H1 (cell line): ENCODE data around the gene GLRX5. TPM values are rescaled to one million over a fixed set of nuclear protein-coding genes. Genes with fewer than 3 reads are reported as not detected.

Experiments used
- CTCF ChIA-PET: fragments of 300-600 bp; sonication (Branson Sonifier 250); formaldehyde crosslinking; loops from one replicate; lab custom pipeline; 2021; ENCODE audit not compliant: partially characterized antibody; lab: Charles Lee
- POLR2A ChIA-PET: fragments of 300-600 bp; sonication (Branson Sonifier 250); formaldehyde crosslinking; loops from one replicate; lab custom pipeline; 2021; ENCODE audit warnings: inconsistent platforms; ENCODE audit not compliant: partially characterized antibody; lab: Charles Lee
- DNase-seq, 2 experiments: peaks; one replicate each; pipeline versions ENCODE4 v3.0.0 to v3.0.0-alpha.2; 2010 to 2022; ENCODE audit warnings: low spot score in 2 of 2, low read depth in 1 of 2, mixed read lengths in 1 of 2
- FAIRE-seq: peaks from 2 replicates; lab custom pipeline; 2011; peaks lifted over from hg19 to GRCh38; lab: Jason Lieb, UNC
- H2AFZ ChIP-seq: 2 replicates; pipeline ENCODE4 v1.8.1; 2012; ENCODE audit warnings: low read length, inconsistent platforms
- H2AK5ac ChIP-seq: 2 replicates; pipeline ENCODE4 v1.6.1; 2013; ENCODE audit warnings: low read depth, low read length
- H2BK120ac ChIP-seq: replicated peaks from 2 replicates; pipeline ENCODE3; 2013; ENCODE audit warnings: low read depth, low read length, inconsistent platforms
- H2BK12ac ChIP-seq: 2 replicates; pipeline ENCODE4 v1.6.1; 2013; ENCODE audit warnings: low read depth, low read length
- H2BK15ac ChIP-seq: 2 replicates; pipeline ENCODE4 v1.6.1; 2013; ENCODE audit warnings: low read length
- H2BK20ac ChIP-seq: 2 replicates; pipeline ENCODE4 v1.6.1; 2013; ENCODE audit warnings: low read length
- H2BK5ac ChIP-seq: 2 replicates; pipeline ENCODE4 v1.6.1; 2013; ENCODE audit warnings: low read depth, low read length
- H3K14ac ChIP-seq: 2 replicates; pipeline ENCODE4 v1.6.1; 2013; ENCODE audit warnings: inconsistent platforms; ENCODE audit not compliant: insufficient read length
- H3K18ac ChIP-seq: 2 replicates; pipeline ENCODE4 v1.6.1; 2013; ENCODE audit warnings: low read length; ENCODE audit errors: extremely low read depth
- H3K23ac ChIP-seq: 2 replicates; pipeline ENCODE4 v1.6.1; 2013; ENCODE audit warnings: inconsistent platforms; ENCODE audit not compliant: insufficient read length
- H3K23me2 ChIP-seq: 2 replicates; pipeline ENCODE4 v1.6.1; 2013; ENCODE audit warnings: low read depth, low read length
- H3K27ac ChIP-seq: 2 replicates; pipeline ENCODE4 v1.6.1; 2011; ENCODE audit warnings: low read depth, low read length, inconsistent platforms
- H3K27me3 ChIP-seq, 4 experiments: replicated peaks in 1 of 4; 1 replicate in 1 of 4; 2 replicates in 3 of 4; pipeline versions ENCODE4 v1.6.1 to v1.8.1; 2011 to 2013; ENCODE audit warnings: low read length in 3 of 4, mild to moderate bottlenecking in 3 of 4, inconsistent platforms in 2 of 4, mixed read lengths in 2 of 4, moderate library complexity in 1 of 4; ENCODE audit not compliant: control insufficient read depth in 3 of 4, insufficient read depth in 3 of 4; ENCODE audit errors: extremely low read depth in 1 of 4
- H3K36me3 ChIP-seq, 4 experiments: 2 replicates each; pipeline versions ENCODE4 v1.6.1 to v1.8.1; 2011 to 2013; ENCODE audit warnings: mild to moderate bottlenecking in 4 of 4, low read length in 3 of 4, moderate library complexity in 2 of 4, control low read depth in 1 of 4, inconsistent platforms in 1 of 4; ENCODE audit not compliant: insufficient read depth in 4 of 4, control insufficient read depth in 2 of 4
- H3K4ac ChIP-seq: replicated peaks from 2 replicates; pipeline ENCODE3; 2013; ENCODE audit warnings: low read length, low read depth, mixed read lengths, inconsistent platforms; ENCODE audit not compliant: insufficient read length
- H3K4me1 ChIP-seq, 4 experiments: replicated peaks in 1 of 4; 1 replicate in 1 of 4; 2 replicates in 3 of 4; pipeline versions ENCODE4 v1.6.1 to v1.8.1; 2011 to 2013; ENCODE audit warnings: low read length in 3 of 4, inconsistent platforms in 2 of 4, mixed read lengths in 1 of 4; ENCODE audit not compliant: insufficient read depth in 4 of 4, control insufficient read depth in 3 of 4
- H3K4me2 ChIP-seq, 2 experiments: 2 replicates each; pipeline versions ENCODE4 v1.6.1 to v1.8.1; 2011 to 2013; ENCODE audit warnings: low read depth in 2 of 2, low read length in 2 of 2, control low read depth in 1 of 2, inconsistent platforms in 1 of 2, mild to moderate bottlenecking in 1 of 2; ENCODE audit not compliant: insufficient read depth in 1 of 2
- H3K4me3 ChIP-seq, 4 experiments: fragments of 200-600, 300-600 bp in 1 of 4; sonication (generic), shearing (Covaris generic), sonication (Bioruptor Twin) in 1 of 4; 2 replicates each; pipeline versions ENCODE4 v1.5.1 to v1.8.1; 2011 to 2016; ENCODE audit warnings: low read length in 4 of 4, low read depth in 3 of 4, control low read depth in 2 of 4, inconsistent platforms in 2 of 4, mild to moderate bottlenecking in 2 of 4, mixed read lengths in 1 of 4, moderate library complexity in 1 of 4; ENCODE audit not compliant: insufficient read depth in 2 of 4; ENCODE audit errors: extremely low read depth in 1 of 4
- H3K56ac ChIP-seq: replicated peaks from 2 replicates; pipeline ENCODE3; 2013; ENCODE audit warnings: low read depth, mild to moderate bottlenecking, mixed read lengths, low read length, inconsistent platforms; ENCODE audit not compliant: insufficient read length
- H3K79me1 ChIP-seq: 2 replicates; pipeline ENCODE4 v1.6.1; 2013; ENCODE audit warnings: low read depth, low read length, control low read depth
- H3K79me2 ChIP-seq, 2 experiments: 2 replicates each; pipeline versions ENCODE4 v1.6.1 to v1.8.1; 2012 to 2013; ENCODE audit warnings: low read length in 2 of 2, mild to moderate bottlenecking in 2 of 2, inconsistent platforms in 1 of 2; ENCODE audit not compliant: insufficient read depth in 2 of 2, control insufficient read depth in 1 of 2
- H3K9ac ChIP-seq, 4 experiments: replicated peaks in 1 of 4; 1 replicate in 1 of 4; 2 replicates in 3 of 4; pipeline versions ENCODE4 v1.6.1 to v1.8.1; 2011 to 2013; ENCODE audit warnings: low read depth in 3 of 4, low read length in 3 of 4, control low read depth in 2 of 4, mild to moderate bottlenecking in 2 of 4, moderate library complexity in 2 of 4, inconsistent platforms in 1 of 4; ENCODE audit errors: extremely low read depth in 1 of 4
- H3K9me3 ChIP-seq, 2 experiments: 2 replicates each; pipeline versions ENCODE4 v1.6.1 to v1.8.1; 2012 to 2013; ENCODE audit warnings: mild to moderate bottlenecking in 2 of 2, moderate library complexity in 2 of 2, control low read depth in 1 of 2, inconsistent platforms in 1 of 2, low read depth in 1 of 2, low read length in 1 of 2, mixed read lengths in 1 of 2; ENCODE audit not compliant: insufficient read depth in 2 of 2
- H4K20me1 ChIP-seq, 2 experiments: replicated peaks in 1 of 2; 2 replicates each; pipeline versions ENCODE3 to v1.8.1; 2011 to 2013; ENCODE audit warnings: inconsistent platforms in 2 of 2, low read length in 2 of 2, mild to moderate bottlenecking in 1 of 2; ENCODE audit not compliant: insufficient read depth in 2 of 2, control insufficient read depth in 1 of 2
- H4K5ac ChIP-seq: 2 replicates; pipeline ENCODE4 v1.6.1; 2013; ENCODE audit warnings: low read length, low read depth, mixed read lengths, inconsistent platforms; ENCODE audit not compliant: insufficient read length
- H4K8ac ChIP-seq: 2 replicates; pipeline ENCODE4 v1.8.0; 2013; ENCODE audit warnings: mild to moderate bottlenecking, moderate library complexity, low read length, inconsistent platforms; ENCODE audit not compliant: insufficient read depth; ENCODE audit errors: extremely low read depth
- H4K91ac ChIP-seq: replicated peaks from 2 replicates; pipeline ENCODE3; 2013; ENCODE audit warnings: low read length, mixed read lengths, inconsistent platforms; ENCODE audit not compliant: insufficient read length
- CREB1 ChIP-seq: IDR thresholded peaks from 2 replicates; pipeline ENCODE4 v1.6.1; 2012; ENCODE audit warnings: inconsistent platforms
- EGR1 ChIP-seq: IDR thresholded peaks from 2 replicates; pipeline ENCODE4 v1.6.1; 2011; ENCODE audit warnings: low read depth, low read length, borderline replicate concordance
- POLR2AphosphoS5 ChIP-seq: IDR thresholded peaks from 2 replicates; pipeline ENCODE4 v1.6.1; 2011; ENCODE audit warnings: low read depth, low read length
- POU5F1 ChIP-seq: IDR thresholded peaks from 2 replicates; pipeline ENCODE4 v1.6.1; 2011; ENCODE audit warnings: low read depth, mild to moderate bottlenecking, low read length, moderate library complexity
- RBBP5 ChIP-seq: IDR thresholded peaks from 2 replicates; pipeline ENCODE4 v1.7.1; 2012; ENCODE audit warnings: low read depth, mild to moderate bottlenecking, inconsistent platforms, low read length, moderate library complexity, borderline replicate concordance
- SIX5 ChIP-seq: IDR thresholded peaks from 2 replicates; pipeline ENCODE4 v1.6.1; 2011; ENCODE audit warnings: mild to moderate bottlenecking, low read depth, low read length
- YY1 ChIP-seq: IDR thresholded peaks from 2 replicates; pipeline ENCODE4 v1.6.1; 2011; ENCODE audit warnings: low read depth, mild to moderate bottlenecking, low read length
- WGBS, 2 experiments: shearing (Covaris generic) in 1 of 2; methylation state at CpG; one replicate each; pipeline versions ENCODE4 v1.1.6 to v1.1.7; 2013 to 2015; ENCODE audit warnings: low lambda C conversion rate in 2 of 2, mixed read lengths in 2 of 2, inconsistent platforms in 1 of 2, low coverage in 1 of 2, missing lambda C conversion rate in 1 of 2; ENCODE audit not compliant: insufficient replicate concordance in 2 of 2, insufficient coverage in 1 of 2, insufficient read length in 1 of 2; ENCODE audit errors: extremely low coverage in 1 of 2, missing lambda C conversion rate in 1 of 2; 5-methylcytosine and 5-hydroxymethylcytosine counted together
- polyA plus RNA-seq, 7 experiments: library from polyadenylated mRNA; depleted of rRNA in 3 of 7; stranded (reverse) in 5 of 7; unstranded in 2 of 7; fragments of >200 nt in 5 of 7; fragments of 200-250 nt in 2 of 7; gene quantifications; 1 replicate in 5 of 7; 2 replicates in 1 of 7; 4 replicates in 1 of 7; pipeline versions ENCODE4 v1.2.1 to v1.2.3, GENCODE V29; 2011 to 2013; ENCODE audit warnings: missing spikeins in 2 of 7, mixed read lengths in 2 of 7
- total RNA-seq: library from RNA; stranded (reverse); fragmentation: NEBNext Ultra II Directional; extraction: Animal tissue kit (Norgen Biotek cat#: 25700); gene quantifications from 2 replicates; pipeline ENCODE4 v1.2.1, GENCODE V29; 2021

GLRX5 gene
- total and polyA plus RNA-seq, 2 of the 8 experiments (the other 6 are each of a cell fraction or from before 2014, with no cell fraction given) = 70.1 to 88.8 TPM

- H2BK15ac ChIP-seq = no peak overlapping the region
- no peak for TF ChIP-seq CREB1
- no peak for TF ChIP-seq POLR2AphosphoS5
- TF ChIP-seq EGR1 = no peak
- no peak for TF ChIP-seq RBBP5
- TF ChIP-seq SIX5 = no peak
- TF ChIP-seq POU5F1 = no peak
- TF ChIP-seq YY1 = no peak
- TF ChIP-seq, all 59 proteins: peak for 0
- Histone ChIP-seq H4K91ac (no peak overlapping the region), H3K18ac (no peak overlapping the region), H3K4me3 (no peak overlapping the region), H3K9me3 (0 out of 4 replicates have a peak, but pooled peaks cover 0 to 3% of the 10 kb centered on the region in 2 experiments), H3K9ac (no peak overlapping the region), H3K27me3 (peaks cover 0 to 2% (median 0%) of the 10 kb centered on the region in 4 experiments; a peak in 4 of 7 replicates), H4K20me1 (peaks cover 0 to 2% of the 10 kb centered on the region in 2 experiments), H3K27ac (no peak overlapping the region), H4K8ac (no peak overlapping the region), H2AFZ (no peak overlapping the region), H2AK5ac (no peak overlapping the region), H3K56ac (no peak overlapping the region), H2BK120ac (no peak overlapping the region), H3K4ac (no peak overlapping the region), H2BK5ac (no peak overlapping the region), H3K79me2 (no peaks in the 10 kb centered on the region), H2BK20ac (no peak overlapping the region), H3K4me2 (no peak overlapping the region), H2BK12ac (no peak overlapping the region), H3K36me3 (no peaks in the 10 kb centered on the region), H3K4me1 (peaks cover 0 to 3% (median 0%) of the 10 kb centered on the region in 4 experiments; a peak in 6 of 7 replicates), H3K14ac (no peak overlapping the region), H3K79me1 (no peaks in the 10 kb centered on the region; the same call in 1 of the 2 replicates), H3K23ac (no peak overlapping the region), H3K23me2 (peaks cover 3% of the 10 kb centered on the region; the same call in 1 of the 2 replicates), H4K5ac (no peak overlapping the region)
- DNase-seq (no peak), FAIRE-seq (no peak)
- ChIA-PET CTCF (interaction anchor here (1.0 kb wide), 1 partner anchor 9 kb away, joined by 3 read pairs; no protein-coding TSS in a partner anchor), POLR2A (no interaction called here)
- WGBS, 2 experiments = 94% methylated on average over 6 of the region's 7 CpGs; no CpG with 5 or more reads in 1 of the 2 experiments
Measured at GRCh38 chr14:95553141-95553540, 18.3 kb downstream of the GLRX5 start.
